Omental fat pad (tissue), 4 donors: ENCODE measurements around the gene EPN3. TPM values are rescaled to one million over a fixed set of nuclear protein-coding genes. Genes with fewer than 3 reads are reported as not detected.

Experiments used
- ATAC-seq: fragments of 150-250 bp; one replicate; pipeline ENCODE4 v1.9.1; 2016; ENCODE audit warnings: mild to moderate bottlenecking, moderate library complexity; ENCODE audit not compliant: low FRiP score
- DNase-seq: peaks from one replicate; pipeline ENCODE4 v3.0.0-alpha.2; 2019; ENCODE audit warnings: low spot score
- total RNA-seq, 4 donors: library from RNA; depleted of rRNA; stranded (reverse); fragments of >200 nt; gene quantifications; one replicate each; pipeline ENCODE4 v1.1.0, GENCODE V29; 2016
- TF ChIP-seq, protein P1 (sequence below), 3 donors: fragments of 450-650 bp; IDR thresholded peaks; one replicate each; pipeline ENCODE4 v1.5.1; 2016 to 2017; ENCODE audit warnings: antibody characterized with exemption in 3 of 3, mild to moderate bottlenecking in 3 of 3, moderate library complexity in 2 of 3

Gene EPN3
- total RNA-seq, 4 donors from 2014 or later, result not detected

DNA sequence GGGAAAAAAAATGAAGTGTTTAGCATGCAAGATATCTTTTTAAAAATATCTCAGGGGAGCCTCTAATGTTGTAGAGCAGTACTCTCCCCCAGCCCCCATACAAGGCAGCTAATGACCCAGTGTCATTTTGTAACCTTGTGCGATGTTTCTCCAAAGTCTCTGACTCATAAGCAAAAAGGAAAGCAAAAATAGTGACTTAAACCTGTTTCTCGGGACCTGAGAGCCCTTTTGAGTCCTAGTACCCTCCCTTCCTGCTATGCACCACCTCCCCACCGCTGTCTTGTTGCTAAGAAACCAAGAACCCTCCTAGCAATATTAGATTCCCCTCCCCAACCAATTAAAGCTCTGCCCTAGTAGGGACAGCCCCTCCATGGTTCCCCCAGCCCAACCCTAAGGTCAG lies 21.5 kb upstream of the EPN3 start:
- TF ChIP-seq, protein P1, sequence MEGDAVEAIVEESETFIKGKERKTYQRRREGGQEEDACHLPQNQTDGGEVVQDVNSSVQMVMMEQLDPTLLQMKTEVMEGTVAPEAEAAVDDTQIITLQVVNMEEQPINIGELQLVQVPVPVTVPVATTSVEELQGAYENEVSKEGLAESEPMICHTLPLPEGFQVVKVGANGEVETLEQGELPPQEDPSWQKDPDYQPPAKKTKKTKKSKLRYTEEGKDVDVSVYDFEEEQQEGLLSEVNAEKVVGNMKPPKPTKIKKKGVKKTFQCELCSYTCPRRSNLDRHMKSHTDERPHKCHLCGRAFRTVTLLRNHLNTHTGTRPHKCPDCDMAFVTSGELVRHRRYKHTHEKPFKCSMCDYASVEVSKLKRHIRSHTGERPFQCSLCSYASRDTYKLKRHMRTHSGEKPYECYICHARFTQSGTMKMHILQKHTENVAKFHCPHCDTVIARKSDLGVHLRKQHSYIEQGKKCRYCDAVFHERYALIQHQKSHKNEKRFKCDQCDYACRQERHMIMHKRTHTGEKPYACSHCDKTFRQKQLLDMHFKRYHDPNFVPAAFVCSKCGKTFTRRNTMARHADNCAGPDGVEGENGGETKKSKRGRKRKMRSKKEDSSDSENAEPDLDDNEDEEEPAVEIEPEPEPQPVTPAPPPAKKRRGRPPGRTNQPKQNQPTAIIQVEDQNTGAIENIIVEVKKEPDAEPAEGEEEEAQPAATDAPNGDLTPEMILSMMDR (IDR thresholded peaks at IDR 0.05), result no peak
- no peak for ATAC-seq
- DNase-seq, result no peak

DNA sequence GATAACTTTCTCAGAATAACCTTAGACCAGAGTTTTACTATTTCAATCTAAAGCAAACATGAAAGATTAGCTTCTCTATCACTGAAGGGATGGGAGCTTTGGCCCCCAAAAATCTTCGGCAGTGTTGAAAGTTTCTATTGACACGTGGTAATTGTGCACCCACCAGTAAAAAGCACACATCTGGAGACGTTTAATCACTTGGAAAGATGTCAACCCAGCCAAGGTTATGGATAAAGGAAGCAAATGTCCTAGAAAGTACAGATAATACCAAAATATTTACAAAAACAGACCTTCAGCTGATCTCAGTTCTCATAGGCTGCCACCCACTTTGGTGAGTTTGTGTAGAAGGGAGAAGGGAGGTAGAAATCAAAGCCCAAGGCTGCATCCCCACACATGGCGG lies 19.0 kb upstream of the EPN3 start:
- ATAC-seq (no peak), DNase-seq (no peak)
- TF ChIP-seq, protein P1 (IDR thresholded peaks at IDR 0.05), result no peak

DNA sequence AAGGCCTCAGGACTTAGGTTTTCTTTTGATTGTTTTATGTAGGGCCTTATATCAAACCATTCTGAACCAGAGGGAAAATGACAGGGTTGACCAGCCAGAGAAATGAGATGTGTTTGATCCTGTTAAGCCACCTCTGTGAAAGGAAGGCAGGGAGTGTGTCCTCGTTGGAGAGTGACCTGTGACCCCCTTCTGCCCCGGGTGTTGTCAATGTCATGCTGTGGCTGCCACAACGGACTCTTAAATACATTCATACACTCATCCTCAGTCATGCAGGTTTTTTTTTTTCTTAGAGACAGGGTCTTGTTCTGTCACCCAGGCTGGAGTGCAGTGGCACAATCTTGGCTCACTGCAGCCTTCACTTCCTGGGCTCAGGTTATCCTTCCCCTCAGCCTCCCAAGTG lies 18.1 kb upstream of the EPN3 start:
- ATAC-seq, result no peak
- TF ChIP-seq, protein P1 (IDR thresholded peaks at IDR 0.05), result no peak

DNA sequence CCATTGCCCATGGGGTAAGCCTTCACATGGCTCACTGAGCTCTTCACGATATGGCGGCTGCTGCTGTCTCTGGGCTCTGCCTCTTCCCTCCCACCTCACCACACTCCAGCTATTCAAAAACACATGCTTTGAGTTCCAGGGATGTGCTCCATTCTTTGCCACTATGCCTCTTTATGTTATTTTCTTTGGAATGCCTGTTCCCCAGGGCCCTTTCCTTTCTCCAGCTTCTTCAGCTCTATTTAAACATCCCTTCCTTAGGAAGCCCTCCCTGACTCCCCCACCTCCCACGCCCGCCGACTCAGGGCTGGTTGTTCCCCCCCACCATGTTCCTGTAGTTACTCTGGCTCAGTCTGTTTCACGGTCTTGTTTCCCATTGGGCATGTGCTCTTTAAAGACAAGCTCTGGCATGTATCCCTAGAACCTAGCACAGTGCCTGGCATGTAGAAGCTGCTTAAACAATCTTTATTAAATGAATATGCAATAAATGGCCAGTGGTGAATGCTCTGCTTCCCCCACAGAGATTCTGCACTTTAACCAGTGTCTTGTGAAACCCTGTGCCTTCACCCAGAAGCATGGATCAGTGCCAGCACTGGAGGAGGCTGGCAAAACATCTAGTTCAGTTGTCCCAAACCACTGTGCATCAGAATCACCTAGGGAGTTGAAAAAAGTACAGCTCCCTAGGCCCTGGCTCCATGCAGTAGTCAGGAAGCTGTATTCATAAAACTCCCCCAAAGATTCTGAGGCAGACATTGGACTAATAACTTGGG lies 17.4 kb upstream of the EPN3 start:
- DNase-seq, result no peak
- TF ChIP-seq, protein P1 (IDR thresholded peaks at IDR 0.05), result no peak
- peak; percentile 35 for ATAC-seq

More for the DNA sequence above, 18.1 kb upstream of the EPN3 start:
- no peak for DNase-seq

DNA sequence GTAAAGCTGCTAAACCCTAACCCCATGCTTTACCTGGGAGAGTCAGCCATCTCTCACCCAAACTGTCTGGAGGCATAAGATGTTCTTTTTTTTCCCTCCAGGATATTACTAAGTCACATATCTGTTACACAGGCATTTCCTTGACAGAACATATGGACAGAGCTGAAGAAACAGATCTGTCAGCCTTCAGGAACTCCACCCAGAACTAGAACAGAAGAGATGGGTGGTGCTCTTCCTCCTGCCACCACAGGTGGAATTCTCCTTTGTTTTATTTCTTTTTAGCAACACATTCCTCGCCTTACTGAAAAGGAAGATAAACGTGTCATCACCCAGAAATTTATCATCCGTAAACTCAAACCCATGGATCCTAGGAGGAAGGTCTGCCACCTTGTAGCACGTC lies 15.5 kb upstream of the EPN3 start:
- no peak for DNase-seq
- TF ChIP-seq, protein P1 (IDR thresholded peaks at IDR 0.05), result no peak
- no peak for ATAC-seq

DNA sequence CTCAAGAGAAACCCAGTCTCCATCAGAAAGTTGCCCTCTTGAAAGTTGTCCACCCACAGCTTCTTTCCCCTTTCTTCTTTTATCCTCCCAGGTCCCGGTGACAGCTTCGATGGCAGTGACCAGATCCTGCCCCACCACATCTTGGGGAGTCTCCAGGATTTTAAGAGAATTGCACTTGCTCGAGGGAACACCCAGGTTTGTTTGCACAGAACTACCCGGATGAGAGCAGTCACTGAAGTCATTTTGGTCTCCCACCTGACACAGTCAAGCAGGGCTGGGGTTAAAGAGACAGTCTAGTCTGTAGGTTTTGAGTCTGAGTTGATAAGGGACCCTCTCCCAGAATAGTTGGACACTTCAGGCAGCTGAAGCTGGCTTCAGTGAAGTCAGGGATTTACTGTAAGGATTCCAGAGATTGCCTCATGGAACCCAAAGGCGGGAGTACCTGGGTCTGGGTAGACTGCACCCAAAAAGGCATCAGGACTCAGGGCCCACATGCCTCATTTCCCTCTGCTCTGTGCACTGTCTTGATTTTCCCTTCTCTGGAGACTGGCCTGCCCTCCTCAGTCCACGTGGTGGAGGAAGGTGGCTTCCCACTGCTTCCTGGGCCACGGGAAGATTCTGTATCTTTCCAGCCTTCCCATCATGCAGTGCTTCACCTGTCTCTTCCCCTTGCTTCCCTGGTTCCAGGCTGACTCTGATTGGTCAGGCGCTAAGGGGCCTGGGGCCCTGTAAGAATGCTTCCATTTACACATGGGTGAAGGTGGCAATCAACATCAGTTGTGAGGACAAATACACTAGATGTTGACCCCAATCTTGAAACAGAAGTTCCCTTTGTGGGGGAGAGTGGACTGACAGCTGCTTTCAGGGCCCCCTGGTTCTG lies 14.8 kb upstream of the EPN3 start:
- DNase-seq, result no peak
- ATAC-seq, result no peak
- TF ChIP-seq, protein P1 (IDR thresholded peaks at IDR 0.05), result no peak
